CD4-positive, CD25-positive, alpha-beta regulatory T cell (primary cell): ENCODE results near the gene TSPAN19. TPM values are rescaled to one million over a fixed set of nuclear protein-coding genes. Genes with fewer than 3 reads are reported as not detected.

Experiments used
- ATAC-seq, 2 donors: fragments of 150-1000 bp; cut with Tn5 transposase; one replicate each; pipeline ENCODE4 v1.10.0; 2021; ENCODE audit warnings: low read depth in 2 of 2, moderate number of reproducible peaks in 2 of 2, moderate library complexity in 1 of 2
- DNase-seq, 3 donors: peaks; one replicate each; pipeline versions ENCODE4 v3.0.0 to v3.0.0-alpha.2; 2012 to 2022; ENCODE audit warnings: mixed read lengths in 1 of 3
- H3K27ac ChIP-seq: one replicate; pipeline ENCODE4 v1.7.0; 2013; ENCODE audit warnings: mild to moderate bottlenecking, low read length; ENCODE audit not compliant: insufficient read depth, poor library complexity, severe bottlenecking
- H3K27me3 ChIP-seq: one replicate; pipeline ENCODE4 v1.7.0; 2013; ENCODE audit warnings: low read length; ENCODE audit not compliant: control insufficient read depth, insufficient read depth
- H3K36me3 ChIP-seq: one replicate; pipeline ENCODE4 v1.7.0; 2013; ENCODE audit warnings: mild to moderate bottlenecking, low read length, moderate library complexity; ENCODE audit not compliant: control insufficient read depth, insufficient read depth
- H3K4me1 ChIP-seq: 2 replicates; pipeline ENCODE4 v1.7.0; 2013; ENCODE audit warnings: mild to moderate bottlenecking, low read length; ENCODE audit not compliant: insufficient read depth, control insufficient read depth, poor library complexity, severe bottlenecking
- H3K4me3 ChIP-seq: one replicate; pipeline ENCODE4 v1.7.0; 2013; ENCODE audit warnings: low read depth, mild to moderate bottlenecking, low read length, moderate library complexity
- H3K9me3 ChIP-seq, 2 experiments: 1 replicate in 1 of 2; 2 replicates in 1 of 2; pipeline ENCODE4 v1.7.0; 2013; ENCODE audit warnings: low read length in 2 of 2, mild to moderate bottlenecking in 1 of 2, moderate library complexity in 1 of 2; ENCODE audit not compliant: control insufficient read depth in 2 of 2
- H3K27ac Mint-ChIP-seq, 3 donors: one replicate each; pipeline ENCODE4 v1.8.0; 2020 to 2022; ENCODE audit warnings: mild to moderate bottlenecking in 3 of 3, mixed read lengths in 3 of 3, moderate library complexity in 2 of 3
- H3K27me3 Mint-ChIP-seq: one replicate; pipeline ENCODE4 v1.8.0; 2022; ENCODE audit warnings: mild to moderate bottlenecking, mixed read lengths
- H3K36me3 Mint-ChIP-seq: one replicate; pipeline ENCODE4 v1.8.0; 2020; ENCODE audit warnings: mixed read lengths
- H3K4me1 Mint-ChIP-seq, 4 donors: one replicate each; pipeline ENCODE4 v1.8.0; 2020 to 2022; ENCODE audit warnings: mixed read lengths in 4 of 4, mild to moderate bottlenecking in 1 of 4
- H3K4me3 Mint-ChIP-seq, 4 donors: one replicate each; pipeline ENCODE4 v1.8.0; 2020 to 2022; ENCODE audit warnings: mild to moderate bottlenecking in 4 of 4, mixed read lengths in 4 of 4, moderate library complexity in 3 of 4
- H3K9me3 Mint-ChIP-seq, 7 donors: one replicate each; pipeline ENCODE4 v1.8.0; 2020 to 2022; ENCODE audit warnings: mixed read lengths in 7 of 7, mild to moderate bottlenecking in 3 of 7, moderate library complexity in 2 of 7
- polyA plus RNA-seq, 4 donors: library from polyadenylated mRNA; unstranded; fragments of 300-500 nt; fragmentation: Illumina TruSeq; gene quantifications; one replicate each; pipeline ENCODE4 v1.2.3, GENCODE V29; 2021
- total RNA-seq: library from RNA; stranded (reverse); gene quantifications from one replicate; pipeline ENCODE4 v1.2.3, GENCODE V29; 2022

Gene TSPAN19
- total and polyA plus RNA-seq, 5 donors from 2014 or later: not detected

DNA sequence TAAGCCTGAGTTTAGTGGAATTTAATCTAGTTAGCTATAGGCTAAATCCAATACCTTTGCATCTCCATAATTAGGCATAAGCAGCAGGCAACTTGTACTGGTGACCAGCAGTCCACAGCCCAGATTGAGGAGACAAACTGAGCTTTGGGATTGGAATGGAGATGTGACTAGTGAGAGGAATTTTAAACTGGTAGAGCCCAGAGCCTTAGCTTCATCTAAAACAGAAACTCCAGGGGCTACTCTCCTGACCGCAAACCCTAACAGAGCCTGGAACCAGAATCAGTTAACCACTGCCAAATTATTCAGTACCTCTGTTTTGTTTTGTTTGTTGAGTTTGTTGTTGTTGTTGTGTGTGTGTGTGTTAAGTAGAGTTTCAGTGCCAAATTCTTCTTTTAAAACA is 53.2 kb downstream of the TSPAN19 start:
- no peak overlapping the region for H3K27ac Mint-ChIP-seq
- no peaks in the 10 kb centered on the region for H3K27me3 ChIP-seq
- H3K36me3 ChIP-seq: no peaks in the 10 kb centered on the region
- no peaks in the 10 kb centered on the region for H3K9me3 ChIP-seq
- H3K9me3 Mint-ChIP-seq: peaks cover 0 to 9% (median 2%) of the 10 kb centered on the region in 7 donors
- H3K4me3 ChIP-seq: no peak overlapping the region
- H3K4me1 ChIP-seq: no peaks in the 10 kb centered on the region
- no peaks in the 10 kb centered on the region for H3K27me3 Mint-ChIP-seq
- DNase-seq: no peak
- H3K4me1 Mint-ChIP-seq: no peaks in the 10 kb centered on the region
- ATAC-seq: no peak
- H3K36me3 Mint-ChIP-seq: no peaks in the 10 kb centered on the region
- no peak overlapping the region for H3K27ac ChIP-seq
- no peak overlapping the region for H3K4me3 Mint-ChIP-seq

DNA sequence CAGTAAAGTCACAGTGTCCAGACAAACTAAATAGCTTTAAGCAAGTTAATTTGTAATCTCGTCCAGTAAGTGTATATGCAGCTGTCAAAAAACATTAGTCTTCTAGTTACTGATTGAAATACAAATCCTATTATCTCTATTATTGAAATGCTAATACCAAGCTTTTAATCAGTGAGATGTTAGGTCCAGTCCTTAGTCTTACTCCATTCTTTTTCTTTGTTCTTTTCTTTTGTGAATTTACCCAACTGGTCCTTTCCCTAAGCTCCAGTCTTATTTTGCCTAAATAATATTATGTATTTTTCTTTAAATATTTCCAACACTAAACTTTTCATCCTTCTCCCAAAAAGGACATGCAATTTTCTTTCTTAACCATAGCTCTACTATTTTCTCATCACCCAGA is 57.2 kb downstream of the TSPAN19 start:
- DNase-seq (no peak), ATAC-seq (no peak)
- Mint-ChIP-seq H3K36me3 (no peaks in the 10 kb centered on the region), H3K4me1 (no peaks in the 10 kb centered on the region), H3K27me3 (no peaks in the 10 kb centered on the region), H3K4me3 (no peak overlapping the region), H3K9me3 (peaks cover 0 to 9% (median 0%) of the 10 kb centered on the region in 7 donors), H3K27ac (no peak overlapping the region)
- Histone ChIP-seq H3K9me3 (no peaks in the 10 kb centered on the region), H3K27me3 (no peaks in the 10 kb centered on the region), H3K4me1 (no peaks in the 10 kb centered on the region), H3K4me3 (no peak overlapping the region), H3K27ac (no peak overlapping the region), H3K36me3 (no peaks in the 10 kb centered on the region)

DNA sequence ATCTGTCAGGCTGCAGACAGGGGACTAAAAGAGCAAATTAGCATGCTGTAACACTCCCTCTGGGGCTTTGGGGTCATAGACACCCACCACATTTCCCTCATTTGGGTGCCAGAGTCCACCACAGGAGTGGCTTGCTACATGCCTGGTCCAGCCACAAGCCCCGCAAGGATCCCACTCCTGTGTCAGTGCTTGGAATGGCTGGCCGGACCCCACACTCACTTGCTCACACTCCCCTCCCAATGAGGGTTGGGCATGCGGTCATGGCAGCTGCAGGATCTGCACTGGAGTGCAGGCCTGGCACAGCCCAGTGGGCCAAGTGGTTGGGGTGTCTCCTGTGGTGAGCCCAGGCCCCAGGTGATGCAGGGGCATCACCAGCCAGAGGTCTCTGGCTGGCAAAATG is 59.9 kb downstream of the TSPAN19 start:
- no peaks in the 10 kb centered on the region for H3K27me3 Mint-ChIP-seq

DNA sequence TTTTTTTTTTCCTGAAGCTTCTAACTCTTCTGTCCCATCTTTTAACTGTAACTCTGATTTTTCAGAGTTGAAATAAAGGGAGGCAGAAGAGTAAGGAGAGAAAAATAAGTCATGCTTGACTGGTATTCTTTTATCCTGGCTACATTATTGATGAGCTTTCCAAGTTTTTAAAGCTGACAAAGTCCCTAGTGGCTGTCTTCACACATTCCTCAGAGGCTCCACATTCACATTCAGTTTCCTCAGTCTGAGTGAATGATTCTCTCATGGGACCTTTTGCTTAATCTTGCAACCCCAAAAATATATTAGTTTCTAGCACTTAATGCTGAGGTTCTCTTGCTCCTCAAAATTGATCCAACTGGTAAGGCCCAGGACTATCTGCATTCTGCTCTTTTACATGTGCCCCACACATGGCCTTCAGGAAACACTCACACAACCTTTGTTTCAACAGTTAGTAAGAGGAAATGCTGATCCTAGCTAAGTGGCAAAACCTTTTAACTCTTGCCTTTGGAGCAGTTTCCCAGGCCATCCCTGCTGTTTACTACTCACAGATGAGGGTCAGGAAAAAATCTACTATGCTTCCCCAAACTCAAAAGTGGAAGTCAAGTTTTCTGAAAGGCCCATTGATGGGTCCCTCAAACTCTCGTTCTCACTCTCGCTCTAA is 61.8 kb downstream of the TSPAN19 start:
- ATAC-seq: no peak
- peaks cover 0 to 2% (median 0%) of the 10 kb centered on the region in 7 donors for H3K9me3 Mint-ChIP-seq
- H3K36me3 Mint-ChIP-seq: no peaks in the 10 kb centered on the region
- Histone ChIP-seq H3K36me3 (no peaks in the 10 kb centered on the region), H3K4me3 (no peak overlapping the region), H3K9me3 (no peaks in the 10 kb centered on the region), H3K4me1 (no peaks in the 10 kb centered on the region), H3K27me3 (no peaks in the 10 kb centered on the region), H3K27ac (no peak overlapping the region)
- H3K4me3 Mint-ChIP-seq: no peak overlapping the region
- no peak for DNase-seq
- no peak overlapping the region for H3K27ac Mint-ChIP-seq
- H3K27me3 Mint-ChIP-seq: no peaks in the 10 kb centered on the region
- no peaks in the 10 kb centered on the region for H3K4me1 Mint-ChIP-seq

More for the DNA sequence above, 59.9 kb downstream of the TSPAN19 start:
- H3K27ac Mint-ChIP-seq: no peak overlapping the region
- Histone ChIP-seq H3K27ac (no peak overlapping the region), H3K27me3 (no peaks in the 10 kb centered on the region), H3K36me3 (no peaks in the 10 kb centered on the region), H3K9me3 (no peaks in the 10 kb centered on the region), H3K4me3 (no peak overlapping the region), H3K4me1 (no peaks in the 10 kb centered on the region)
- ATAC-seq (no peak), DNase-seq (no peak)
- H3K4me1 Mint-ChIP-seq: no peaks in the 10 kb centered on the region
- H3K9me3 Mint-ChIP-seq: peaks cover 0 to 4% (median 0%) of the 10 kb centered on the region in 7 donors
- no peaks in the 10 kb centered on the region for H3K36me3 Mint-ChIP-seq
- H3K4me3 Mint-ChIP-seq: no peak overlapping the region

DNA sequence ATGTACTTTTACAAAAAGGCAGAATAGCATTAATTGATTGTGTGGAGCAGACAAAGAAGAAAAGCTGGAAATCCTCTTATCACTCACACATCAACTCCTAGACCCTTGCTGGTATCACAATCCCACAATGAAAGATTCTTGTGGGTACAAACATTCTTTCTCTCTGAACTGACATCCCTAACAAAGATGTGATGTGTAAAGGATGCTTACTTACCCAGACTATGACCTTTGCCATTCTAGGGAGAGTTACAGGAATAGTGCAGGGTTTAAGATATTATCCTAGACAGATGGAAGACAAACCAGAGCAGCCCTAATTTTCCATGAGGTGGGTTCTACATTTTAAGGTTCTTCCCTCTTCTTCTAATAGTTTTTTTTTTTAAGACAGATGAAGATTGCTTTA is 63.1 kb downstream of the TSPAN19 start:
- H3K36me3 Mint-ChIP-seq: no peaks in the 10 kb centered on the region
- DNase-seq (no peak), ATAC-seq (no peak)
- H3K9me3 Mint-ChIP-seq: peaks cover 0 to 2% (median 0%) of the 10 kb centered on the region in 7 donors
- H3K4me3 ChIP-seq: no peak overlapping the region
- H3K36me3 ChIP-seq: no peaks in the 10 kb centered on the region
- no peaks in the 10 kb centered on the region for H3K27me3 Mint-ChIP-seq
- no peaks in the 10 kb centered on the region for H3K9me3 ChIP-seq
- no peaks in the 10 kb centered on the region for H3K27me3 ChIP-seq
- H3K4me1 Mint-ChIP-seq: no peaks in the 10 kb centered on the region
- H3K4me1 ChIP-seq: no peaks in the 10 kb centered on the region
- no peak overlapping the region for H3K27ac ChIP-seq
- H3K4me3 Mint-ChIP-seq: no peak overlapping the region
- no peak overlapping the region for H3K27ac Mint-ChIP-seq

DNA sequence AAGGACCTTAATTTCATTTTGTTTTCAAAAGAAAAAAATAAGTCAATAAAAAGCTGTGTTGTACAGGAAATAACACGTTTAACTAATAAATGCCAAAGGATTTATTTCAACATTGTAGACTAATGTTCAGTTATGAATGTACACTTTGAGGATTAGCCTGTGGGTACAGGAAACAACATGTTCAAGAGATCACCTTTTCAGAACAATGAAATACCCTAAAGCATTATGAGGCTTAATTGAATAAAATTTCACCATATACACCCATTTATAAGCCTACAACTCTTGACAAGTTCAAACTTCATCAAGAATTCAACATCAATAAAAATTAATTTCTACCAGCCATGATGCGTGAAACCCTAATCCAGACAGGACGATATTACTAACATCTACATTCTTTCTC is 66.9 kb downstream of the TSPAN19 start:
- Histone ChIP-seq H3K4me1 (no peaks in the 10 kb centered on the region), H3K36me3 (no peaks in the 10 kb centered on the region), H3K9me3 (no peaks in the 10 kb centered on the region), H3K4me3 (no peak overlapping the region), H3K27ac (no peak overlapping the region), H3K27me3 (no peaks in the 10 kb centered on the region)
- ATAC-seq (no peak), DNase-seq (no peak)
- no peak overlapping the region for H3K4me3 Mint-ChIP-seq
- H3K27ac Mint-ChIP-seq: no peak overlapping the region
- no peaks in the 10 kb centered on the region for H3K36me3 Mint-ChIP-seq
- peaks cover 0 to 3% (median 2%) of the 10 kb centered on the region in 7 donors for H3K9me3 Mint-ChIP-seq
- no peaks in the 10 kb centered on the region for H3K4me1 Mint-ChIP-seq
- no peaks in the 10 kb centered on the region for H3K27me3 Mint-ChIP-seq

Other genes with a start within 250 kb of the TSPAN19 start
- not detected for gene SLC6A15, start 123.5 kb downstream of the TSPAN19 start, total RNA-seq
- not detected for gene SLC6A15, start 123.5 kb downstream of the TSPAN19 start, polyA plus RNA-seq
- not detected for gene LRRIQ1, start 74 bp upstream of the TSPAN19 start, total RNA-seq
- not detected for gene LRRIQ1, start 74 bp upstream of the TSPAN19 start, polyA plus RNA-seq
- not detected for gene ALX1, start 243.9 kb upstream of the TSPAN19 start, total RNA-seq
- not detected for gene ALX1, start 243.9 kb upstream of the TSPAN19 start, polyA plus RNA-seq